Neural crest cell (in vitro differentiated cells): ENCODE data around the gene TRAPPC3. TPM values are rescaled to one million over a fixed set of nuclear protein-coding genes. Genes with fewer than 3 reads are reported as not detected.

Source experiments
- DNase-seq: peaks from one replicate; pipeline ENCODE4 v3.0.0; 2021; ENCODE audit warnings: low read depth, mixed read lengths, low spot score
- H3K27ac Mint-ChIP-seq: one replicate; pipeline ENCODE4 v1.8.0; 2021; ENCODE audit warnings: mild to moderate bottlenecking, mixed read lengths; ENCODE audit not compliant: unreplicated experiment
- H3K27me3 Mint-ChIP-seq: 2 replicates; pipeline ENCODE4 v1.8.0; 2021; ENCODE audit warnings: low read depth, mild to moderate bottlenecking, mixed read lengths
- H3K36me3 Mint-ChIP-seq: 2 replicates; pipeline ENCODE4 v1.8.0; 2021; ENCODE audit warnings: low read depth, mild to moderate bottlenecking, mixed read lengths
- H3K4me1 Mint-ChIP-seq: 2 replicates; pipeline ENCODE4 v1.8.0; 2021; ENCODE audit warnings: mixed read lengths
- H3K4me3 Mint-ChIP-seq: one replicate; pipeline ENCODE4 v1.8.0; 2021; ENCODE audit warnings: mild to moderate bottlenecking, mixed read lengths
- H3K9me3 Mint-ChIP-seq: 2 replicates; pipeline ENCODE4 v1.8.0; 2021; ENCODE audit warnings: mixed read lengths
- total RNA-seq: library from RNA; stranded (reverse); gene quantifications from 2 replicates; pipeline ENCODE4 v1.2.1, GENCODE V29; 2021
- TF ChIP-seq, protein P1 (sequence below): fragments of 200-600 bp; sonication (generic); conservative IDR thresholded peaks from 2 replicates; pipeline ENCODE4 v1.5.0; 2021; ENCODE audit warnings: antibody characterized with exemption, mild to moderate bottlenecking

TRAPPC3 gene
- total RNA-seq, 1 donor from 2014 or later: 52.8 TPM

DNA sequence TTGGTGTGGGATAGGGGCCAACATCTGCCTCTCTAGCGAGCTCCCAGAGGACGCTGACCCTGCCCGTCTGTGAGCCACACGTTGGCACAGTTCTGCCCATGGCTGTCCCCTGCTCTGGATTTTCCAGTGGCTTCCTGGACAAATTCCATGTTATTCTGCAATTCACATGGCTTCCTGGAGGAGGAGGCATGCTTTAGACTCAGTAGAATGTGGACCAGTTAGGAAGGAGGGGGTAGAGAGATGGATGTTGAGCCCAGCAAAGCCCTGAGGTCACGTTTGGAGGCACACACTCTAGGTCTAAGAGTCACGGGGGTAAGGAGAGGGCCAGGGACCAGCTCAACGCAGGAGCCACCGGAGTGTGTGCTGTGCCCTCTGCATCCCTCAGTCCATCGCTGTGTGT, 36.5 kb downstream of the TRAPPC3 start:
- H3K27ac Mint-ChIP-seq: no peak overlapping the region
- DNase-seq: no peak
- no peaks in the 10 kb centered on the region for H3K27me3 Mint-ChIP-seq
- no peak overlapping the region for H3K4me3 Mint-ChIP-seq
- no peaks in the 10 kb centered on the region for H3K36me3 Mint-ChIP-seq
- no peaks in the 10 kb centered on the region for H3K9me3 Mint-ChIP-seq
- TF ChIP-seq, protein P1, sequence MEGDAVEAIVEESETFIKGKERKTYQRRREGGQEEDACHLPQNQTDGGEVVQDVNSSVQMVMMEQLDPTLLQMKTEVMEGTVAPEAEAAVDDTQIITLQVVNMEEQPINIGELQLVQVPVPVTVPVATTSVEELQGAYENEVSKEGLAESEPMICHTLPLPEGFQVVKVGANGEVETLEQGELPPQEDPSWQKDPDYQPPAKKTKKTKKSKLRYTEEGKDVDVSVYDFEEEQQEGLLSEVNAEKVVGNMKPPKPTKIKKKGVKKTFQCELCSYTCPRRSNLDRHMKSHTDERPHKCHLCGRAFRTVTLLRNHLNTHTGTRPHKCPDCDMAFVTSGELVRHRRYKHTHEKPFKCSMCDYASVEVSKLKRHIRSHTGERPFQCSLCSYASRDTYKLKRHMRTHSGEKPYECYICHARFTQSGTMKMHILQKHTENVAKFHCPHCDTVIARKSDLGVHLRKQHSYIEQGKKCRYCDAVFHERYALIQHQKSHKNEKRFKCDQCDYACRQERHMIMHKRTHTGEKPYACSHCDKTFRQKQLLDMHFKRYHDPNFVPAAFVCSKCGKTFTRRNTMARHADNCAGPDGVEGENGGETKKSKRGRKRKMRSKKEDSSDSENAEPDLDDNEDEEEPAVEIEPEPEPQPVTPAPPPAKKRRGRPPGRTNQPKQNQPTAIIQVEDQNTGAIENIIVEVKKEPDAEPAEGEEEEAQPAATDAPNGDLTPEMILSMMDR: no peak
- no peaks in the 10 kb centered on the region for H3K4me1 Mint-ChIP-seq

DNA sequence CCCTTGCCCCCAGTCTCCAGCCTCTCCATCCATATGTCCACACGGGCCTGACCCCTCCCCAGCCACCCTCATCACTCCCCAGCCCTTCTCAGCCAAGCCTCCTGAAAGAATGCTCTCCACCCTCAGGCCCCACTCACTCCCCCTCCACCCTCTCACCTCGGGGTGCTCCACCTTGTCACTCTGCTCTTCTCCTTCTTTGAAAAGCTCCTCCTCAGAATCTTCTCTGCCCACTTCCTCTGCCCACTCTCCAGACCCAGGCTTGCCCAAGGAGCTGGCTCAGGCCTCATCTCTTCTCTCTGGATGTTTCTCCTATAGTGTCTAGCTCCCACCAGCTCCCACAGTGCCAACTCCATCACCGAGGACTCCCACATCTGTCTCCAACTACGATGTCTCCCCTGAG, 38.1 kb downstream of the TRAPPC3 start:
- H3K9me3 Mint-ChIP-seq: no peaks in the 10 kb centered on the region
- TF ChIP-seq, protein P1: no peak
- H3K4me1 Mint-ChIP-seq: no peaks in the 10 kb centered on the region
- no peak overlapping the region for H3K4me3 Mint-ChIP-seq
- DNase-seq: no peak
- no peaks in the 10 kb centered on the region for H3K36me3 Mint-ChIP-seq
- H3K27me3 Mint-ChIP-seq: no peaks in the 10 kb centered on the region
- H3K27ac Mint-ChIP-seq: peak overlapping the region; percentile 53

DNA sequence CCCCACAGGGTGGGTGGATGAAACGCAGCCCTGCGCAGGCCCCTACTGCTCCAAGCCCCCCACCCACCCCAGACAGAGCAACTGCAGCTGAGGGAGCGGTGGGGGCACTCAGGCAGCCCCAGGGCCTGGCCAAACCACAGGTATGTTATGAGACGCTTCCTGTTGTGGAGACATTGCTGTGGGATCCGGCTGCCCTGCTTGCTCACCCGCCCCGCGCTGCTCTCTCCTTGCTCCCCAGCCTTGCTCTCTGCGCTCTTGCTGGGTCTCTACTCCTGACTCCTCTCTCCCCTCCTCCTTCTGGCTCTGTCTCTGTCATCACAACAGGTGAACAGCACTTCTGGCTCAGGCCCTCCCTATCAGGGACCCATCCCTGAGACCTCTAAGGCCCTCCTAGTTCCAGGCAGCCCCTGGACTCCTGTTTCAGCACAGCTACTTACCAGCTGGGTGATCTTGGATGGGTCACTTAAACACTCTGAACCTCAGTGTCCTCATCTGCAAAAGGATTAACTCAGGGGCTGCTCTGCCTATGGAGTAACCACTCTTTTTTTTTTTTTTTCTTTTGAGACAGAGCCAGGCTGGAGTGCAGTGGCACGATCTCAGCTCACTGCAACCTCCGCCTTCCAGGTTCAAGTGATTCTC, 40.1 kb downstream of the TRAPPC3 start:
- Mint-ChIP-seq H3K4me3 (no peak overlapping the region), H3K4me1 (no peaks in the 10 kb centered on the region), H3K27me3 (no peaks in the 10 kb centered on the region), H3K36me3 (no peaks in the 10 kb centered on the region), H3K9me3 (no peaks in the 10 kb centered on the region), H3K27ac (no peak overlapping the region)
- DNase-seq: no peak
- TF ChIP-seq, protein P1: no peak

DNA sequence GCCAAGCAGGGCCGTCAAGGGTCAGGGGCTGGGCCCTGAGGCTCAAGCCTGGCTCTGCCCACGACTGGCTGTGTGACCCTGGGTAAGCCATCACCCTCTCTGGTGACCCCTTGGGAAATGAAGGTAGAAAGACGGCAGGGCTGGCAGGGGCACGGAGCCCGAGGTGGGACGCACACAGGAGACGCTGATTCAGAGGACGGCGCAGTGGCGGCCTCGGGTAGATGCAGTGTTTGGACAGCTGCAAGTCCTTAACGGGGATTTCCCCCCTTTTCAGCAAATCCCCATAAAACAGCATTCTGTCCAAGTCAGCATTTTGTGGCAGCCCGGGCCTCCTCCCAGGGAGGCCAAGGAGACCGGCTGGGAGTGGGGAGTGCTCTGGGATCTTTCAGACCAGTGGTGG, 41.0 kb downstream of the TRAPPC3 start:
- TF ChIP-seq, protein P1: no peak
- H3K4me1 Mint-ChIP-seq: no peaks in the 10 kb centered on the region
- DNase-seq: no peak

DNA sequence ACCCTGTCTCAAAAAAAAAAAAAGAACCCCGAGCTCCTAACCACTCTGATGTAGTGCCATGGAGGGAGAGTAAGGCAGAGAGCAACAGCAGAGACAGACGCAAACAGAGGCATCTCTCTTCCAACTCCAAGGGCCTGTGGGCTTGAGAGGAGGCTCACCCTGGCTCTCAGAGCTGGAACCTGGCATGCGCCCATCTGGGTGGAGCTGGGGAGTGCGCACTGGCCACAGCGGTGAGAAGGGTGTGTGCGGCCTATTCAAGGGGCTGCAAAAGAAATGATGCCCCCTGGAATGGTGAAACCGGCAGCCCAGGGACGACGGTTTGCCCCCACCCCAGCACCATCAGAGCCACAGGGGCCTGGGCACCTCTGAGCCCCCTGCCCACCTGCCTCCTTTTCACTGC, 41.9 kb downstream of the TRAPPC3 start:
- no peak overlapping the region for H3K4me3 Mint-ChIP-seq
- no peak overlapping the region for H3K27ac Mint-ChIP-seq
- no peaks in the 10 kb centered on the region for H3K4me1 Mint-ChIP-seq
- no peaks in the 10 kb centered on the region for H3K27me3 Mint-ChIP-seq
- DNase-seq: no peak
- TF ChIP-seq, protein P1: no peak
- H3K9me3 Mint-ChIP-seq: no peaks in the 10 kb centered on the region
- H3K36me3 Mint-ChIP-seq: no peaks in the 10 kb centered on the region

More for the DNA sequence above, 41.0 kb downstream of the TRAPPC3 start:
- Mint-ChIP-seq H3K9me3 (no peaks in the 10 kb centered on the region), H3K27ac (peak overlapping the region; percentile 57), H3K27me3 (no peaks in the 10 kb centered on the region), H3K4me3 (no peak overlapping the region), H3K36me3 (no peaks in the 10 kb centered on the region)
